MCF 10A (cell line): ENCODE results near the gene CSTF1. TPM values are rescaled to one million over a fixed set of nuclear protein-coding genes. Genes with fewer than 3 reads are reported as not detected.

Experiments
- BruUV-seq: library from RNA; stranded (reverse); fragments of 400-500 nt; replicated peaks from 2 replicates; lab custom pipeline; 2021; lab: Mats Ljungman, UMichigan
- CTCF ChIA-PET: fragments of 300-600 bp; sonication (Branson Sonifier 250); formaldehyde crosslinking; extraction: SDS; loops from one replicate; lab custom pipeline; 2021; ENCODE audit warnings: antibody characterized with exemption, inconsistent platforms; lab: Yijun Ruan, JAX
- POLR2A ChIA-PET: fragments of 300-600, 350-650 bp; sonication (Branson Sonifier 250); formaldehyde crosslinking; extraction: SDS; loops from one replicate; lab custom pipeline; 2020; ENCODE audit warnings: antibody characterized with exemption, inconsistent platforms; lab: Yijun Ruan, JAX
- DNase-seq: peaks from one replicate; pipeline ENCODE4 v3.0.0-alpha.2; 2018; ENCODE audit not compliant: unreplicated experiment
- H3K27ac Mint-ChIP-seq: one replicate; pipeline ENCODE4 v1.8.0; 2022; ENCODE audit warnings: mild to moderate bottlenecking, low read depth, mixed read lengths; ENCODE audit not compliant: unreplicated experiment
- H3K27me3 Mint-ChIP-seq: one replicate; pipeline ENCODE4 v1.8.0; 2022; ENCODE audit warnings: mixed read lengths; ENCODE audit not compliant: insufficient read depth, unreplicated experiment
- H3K36me3 Mint-ChIP-seq: one replicate; pipeline ENCODE4 v1.8.0; 2022; ENCODE audit warnings: mild to moderate bottlenecking, moderate library complexity, mixed read lengths; ENCODE audit not compliant: insufficient read depth, unreplicated experiment
- H3K4me1 Mint-ChIP-seq: one replicate; pipeline ENCODE4 v1.8.0; 2022; ENCODE audit warnings: mixed read lengths; ENCODE audit not compliant: insufficient read depth, unreplicated experiment
- H3K4me3 Mint-ChIP-seq: one replicate; pipeline ENCODE4 v1.8.0; 2022; ENCODE audit warnings: mild to moderate bottlenecking, moderate library complexity, mixed read lengths; ENCODE audit not compliant: unreplicated experiment
- H3K9me3 Mint-ChIP-seq: one replicate; pipeline ENCODE4 v1.8.0; 2022; ENCODE audit warnings: mixed read lengths; ENCODE audit not compliant: unreplicated experiment
- CTCF ChIP-seq: fragments of 200-600 bp; IDR thresholded peaks from one replicate; pipeline ENCODE4 v1.8.0; 2022; ENCODE audit warnings: antibody characterized with exemption, mild to moderate bottlenecking; ENCODE audit not compliant: unreplicated experiment
- intact Hi-C: fragments of 100-400 bp; cut with micrococcal nuclease; formaldehyde crosslinking; loops from 2 replicates; pipeline ENCODE4 v1.14.1; 2022
- total RNA-seq: library from RNA; stranded (reverse); gene quantifications from 2 replicates; pipeline ENCODE4 v1.2.3, GENCODE V29; 2022

The CSTF1 gene
- total RNA-seq, 1 experiment from 2014 or later = 35.1 TPM

- BruUV-seq = no TSS peak
- CTCF ChIA-PET = interaction anchor here (0.6 to 1.0 kb wide), 2 partner anchors 10 to 205 kb away, joined by 3 read pairs; partner anchors contain the start of gene MC3R
- no peak overlapping the region for H3K27ac Mint-ChIP-seq
- H3K9me3 Mint-ChIP-seq = no peaks in the 10 kb centered on the region
- H3K4me3 Mint-ChIP-seq = no peak overlapping the region
- DNase-seq = no peak
- peaks cover 26% of the 10 kb centered on the region for H3K27me3 Mint-ChIP-seq
- no peaks in the 10 kb centered on the region for H3K36me3 Mint-ChIP-seq
- TF ChIP-seq CTCF = no peak
- intact Hi-C loops = no loop called here
- no peaks in the 10 kb centered on the region for H3K4me1 Mint-ChIP-seq
- POLR2A ChIA-PET = interaction anchor here (0.6 kb wide), 1 partner anchor 9 kb away, joined by 3 read pairs; no protein-coding TSS in a partner anchor
Observed at GRCh38 chr20:56453352-56453751, 60.9 kb downstream of the CSTF1 start.

- no peak for TF ChIP-seq CTCF
- Mint-ChIP-seq H3K27me3 (peaks cover 26% of the 10 kb centered on the region), H3K4me3 (no peak overlapping the region), H3K9me3 (no peaks in the 10 kb centered on the region), H3K36me3 (no peaks in the 10 kb centered on the region), H3K27ac (no peak overlapping the region), H3K4me1 (no peaks in the 10 kb centered on the region)
- no peak for DNase-seq
- ChIA-PET CTCF (interaction anchor here (0.7 to 1.3 kb wide), 2 partner anchors 50 to 56 kb away, joined by 3 read pairs; no protein-coding TSS in a partner anchor), POLR2A (no interaction called here)
- intact Hi-C loops = no loop called here
- no TSS peak for BruUV-seq
Observed at GRCh38 chr20:56454754-56455153, 62.3 kb downstream of the CSTF1 start.

Other genes starting within 250 kb of the CSTF1 start
- not detected in 2 replicates for gene MC3R, start 143.9 kb upstream of the CSTF1 start, total RNA-seq
- 37.7 and 38.2 TPM in 2 replicates for gene FAM210B, start 33.7 kb upstream of the CSTF1 start, total RNA-seq
- 65.8 and 75.3 TPM in 2 replicates for gene AURKA, start 430 bp upstream of the CSTF1 start, total RNA-seq
- not detected in 2 replicates for gene CASS4, start 19.6 kb downstream of the CSTF1 start, total RNA-seq
- 66.4 and 72.8 TPM in 2 replicates for gene RTF2, start 76.0 kb downstream of the CSTF1 start, total RNA-seq
- 0.42 TPM in 1 of 2 replicates, not detected in the other for gene FAM209A, start 132.1 kb downstream of the CSTF1 start, total RNA-seq
- not detected in 2 replicates for gene FAM209B, start 140.6 kb downstream of the CSTF1 start, total RNA-seq
- gene TFAP2C, start 236.7 kb downstream of the CSTF1 start, total RNA-seq = 13.2 and 14.9 TPM in 2 replicates